ENCODE data around the gene ANKRD44.

ANKRD44 gene

DNA sequence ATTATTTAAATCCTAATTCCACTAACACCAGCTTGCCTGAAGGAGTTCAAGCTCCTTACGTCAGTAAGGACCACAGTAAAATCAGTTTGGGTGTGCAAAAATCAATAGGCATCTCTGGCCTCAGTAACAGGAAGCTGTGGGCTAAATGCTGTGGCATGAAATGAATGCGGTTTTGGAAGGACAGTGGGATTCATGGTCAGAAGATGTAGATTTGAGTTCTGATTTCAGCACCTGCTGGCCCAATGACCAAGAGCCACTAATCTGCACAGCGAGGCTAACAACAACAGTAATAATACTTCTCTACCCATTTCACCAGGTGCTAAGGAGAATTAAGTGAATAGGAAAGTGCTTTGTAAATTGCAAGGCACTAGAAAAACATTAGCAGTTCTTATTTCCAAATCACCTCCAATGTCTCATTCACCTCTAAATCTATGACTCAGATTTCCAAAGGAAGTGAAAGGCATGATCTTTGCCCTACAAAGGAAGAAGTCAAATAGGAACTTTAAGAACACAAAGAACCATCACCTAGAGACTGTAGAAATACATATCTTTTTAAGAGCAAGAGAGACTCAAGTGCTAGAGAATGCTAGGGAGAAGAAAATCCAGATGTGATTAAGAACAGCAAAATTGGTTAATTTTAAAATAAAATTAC lies 172.6 kb downstream of the ANKRD44 start:
- no peak for DNase-seq

DNA sequence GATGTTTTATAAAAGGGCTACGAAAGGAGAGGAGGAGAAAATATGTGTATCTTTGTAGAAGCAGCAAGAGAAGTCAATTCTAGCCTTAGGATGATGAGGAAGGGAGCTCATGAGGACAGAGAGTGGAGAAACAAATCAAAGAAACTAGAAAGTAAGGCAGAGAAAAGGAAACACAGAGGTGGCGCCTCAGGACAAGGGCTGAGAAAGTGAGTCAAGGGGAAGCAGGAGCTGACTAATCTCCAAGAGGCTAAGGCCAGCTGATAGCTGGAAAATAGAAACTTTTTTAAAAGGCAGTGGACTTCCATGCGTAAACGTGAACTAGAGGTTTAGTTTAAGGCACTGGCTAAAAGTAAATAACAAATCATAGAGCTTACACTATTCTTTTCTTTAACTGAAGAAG lies 173.3 kb downstream of the ANKRD44 start:
- DNase-seq: no peak

DNA sequence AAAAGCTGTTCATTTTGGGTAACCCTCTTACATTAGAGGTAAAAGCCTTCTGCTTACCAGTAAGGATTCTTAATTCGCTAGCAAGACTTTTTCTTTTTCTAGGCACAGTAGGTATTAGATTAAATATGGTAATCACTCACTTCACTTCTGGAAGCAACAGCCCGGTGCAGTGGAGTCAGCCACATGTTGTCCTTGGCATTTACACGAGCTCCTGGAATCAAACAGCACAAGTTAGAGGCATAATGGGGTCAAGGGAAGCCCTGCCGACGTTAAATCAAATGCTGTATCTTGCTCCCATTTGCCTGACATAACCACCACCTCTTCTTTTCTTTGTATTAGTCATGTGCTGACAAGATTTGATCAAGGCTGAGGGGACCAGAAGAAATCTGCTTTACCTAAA lies 174.1 kb downstream of the ANKRD44 start:
- DNase-seq: no peak

GRCh38 chr2:197135806-197136205 lies 174.8 kb downstream of the ANKRD44 start:
- DNase-seq: no peak

DNA sequence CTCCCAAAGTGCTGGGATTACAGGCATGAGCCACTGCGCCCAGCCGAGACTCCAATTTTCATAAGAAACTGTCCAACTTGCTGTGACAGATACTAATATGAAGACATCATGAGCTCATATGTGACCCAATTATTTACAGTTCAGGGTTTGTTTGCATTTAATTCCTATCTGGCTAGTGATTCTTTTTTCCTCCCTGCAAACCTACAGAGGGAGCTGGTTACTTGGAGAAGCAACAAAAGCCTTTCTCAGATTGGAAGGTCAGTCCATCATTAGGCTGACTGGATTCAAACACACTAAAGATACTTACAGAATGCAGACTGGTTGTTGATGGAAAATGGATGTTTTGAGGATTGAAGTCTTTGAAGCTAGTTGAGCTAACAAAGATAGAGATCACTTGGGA lies 176.4 kb downstream of the ANKRD44 start:
- DNase-seq: no peak

GRCh38 chr2:197131558-197131855 lies 179.1 kb downstream of the ANKRD44 start:
- DNase-seq: no peak

- DNase-seq: no peak
Observed at GRCh38 chr2:197130318-197130717, 180.3 kb downstream of the ANKRD44 start.

- DNase-seq: no peak
Observed at GRCh38 chr2:197128897-197129296, 181.7 kb downstream of the ANKRD44 start.

DNA sequence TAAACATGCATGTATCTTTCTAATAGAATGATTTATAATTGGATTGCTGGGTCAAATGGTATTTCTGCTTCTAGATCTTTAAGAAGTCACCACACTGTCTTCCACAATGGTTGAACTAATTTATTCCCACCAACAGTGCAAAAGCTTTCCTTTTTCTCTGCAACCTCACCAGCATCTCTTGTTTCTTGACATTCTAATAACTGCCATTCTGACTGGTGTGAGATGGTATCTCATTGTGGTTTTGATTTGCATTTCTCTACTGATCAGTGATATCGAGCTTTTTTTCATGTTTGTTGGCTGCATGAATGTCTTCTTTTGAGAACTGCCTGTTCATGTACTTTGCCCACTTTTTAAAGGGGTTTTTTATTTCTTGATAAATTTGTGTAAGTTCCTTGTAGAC lies 182.5 kb downstream of the ANKRD44 start:
- no peak for DNase-seq

DNA sequence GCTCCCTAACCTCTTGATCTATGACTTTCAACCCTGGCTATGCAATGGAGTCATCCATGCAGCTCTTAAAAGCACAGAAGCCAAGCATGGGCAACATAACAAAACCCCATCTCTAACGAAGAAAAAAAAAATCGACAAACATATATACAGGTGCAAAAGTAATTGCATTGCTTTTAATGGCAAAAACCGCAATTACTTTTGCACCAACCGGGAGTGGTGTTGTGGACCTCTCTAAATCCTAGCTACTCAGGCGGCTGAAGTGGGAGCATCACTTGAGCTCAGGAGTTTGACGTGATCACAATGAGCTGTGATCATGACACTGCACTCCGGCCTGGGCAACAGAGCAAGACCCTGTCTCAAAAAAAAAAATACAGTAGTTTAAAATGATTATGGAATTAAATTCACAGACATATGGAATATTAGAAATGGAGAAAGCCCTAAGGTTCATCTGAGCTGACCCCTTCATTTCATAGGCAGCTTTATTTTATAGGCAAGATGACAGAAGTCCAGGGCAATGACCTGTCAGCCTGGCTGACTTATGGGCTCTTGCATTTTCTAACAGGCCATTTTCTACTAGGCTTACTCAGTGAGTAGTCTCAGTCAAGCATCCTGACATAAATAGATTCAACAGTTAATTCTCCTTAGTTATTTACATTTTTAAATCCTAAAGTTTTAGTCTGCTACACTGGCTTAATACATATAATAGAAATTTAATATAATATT lies 183.8 kb downstream of the ANKRD44 start:
- no peak for DNase-seq

DNA sequence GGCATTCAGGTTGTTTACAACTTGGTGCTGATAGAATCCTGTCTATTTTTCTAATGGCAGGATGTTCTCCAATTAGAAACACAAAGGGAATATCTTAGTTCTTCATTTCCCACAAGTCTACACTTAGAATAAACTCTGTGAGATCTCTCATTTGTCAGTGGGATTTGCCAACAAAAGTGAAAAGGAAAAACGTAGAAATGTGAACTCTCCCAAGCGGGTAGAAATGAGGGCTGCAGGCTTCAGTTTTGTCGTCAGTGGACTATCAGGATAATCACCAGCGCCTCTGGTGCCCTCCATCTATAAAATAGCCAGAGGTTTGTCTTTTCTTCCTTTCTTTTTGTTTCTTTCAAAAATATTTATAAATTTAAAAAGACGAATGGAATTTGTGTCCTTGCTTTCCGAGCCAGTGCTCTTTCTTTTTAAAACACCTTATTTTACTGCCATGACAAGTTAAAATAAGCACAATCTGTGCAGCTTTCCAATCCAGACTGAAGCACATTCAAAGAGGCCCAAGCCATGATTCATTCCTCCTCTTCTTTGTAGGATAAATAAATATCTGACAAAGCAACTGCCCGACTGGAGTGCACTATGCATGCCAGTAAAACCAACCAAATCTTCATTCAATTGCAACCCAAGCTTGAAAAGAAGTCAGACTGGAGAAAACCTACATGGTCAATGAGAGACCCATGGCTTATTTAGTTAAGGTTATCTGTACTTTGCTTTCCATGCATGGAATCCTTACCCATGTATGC lies 185.8 kb downstream of the ANKRD44 start:
- DNase-seq: no peak

DNA sequence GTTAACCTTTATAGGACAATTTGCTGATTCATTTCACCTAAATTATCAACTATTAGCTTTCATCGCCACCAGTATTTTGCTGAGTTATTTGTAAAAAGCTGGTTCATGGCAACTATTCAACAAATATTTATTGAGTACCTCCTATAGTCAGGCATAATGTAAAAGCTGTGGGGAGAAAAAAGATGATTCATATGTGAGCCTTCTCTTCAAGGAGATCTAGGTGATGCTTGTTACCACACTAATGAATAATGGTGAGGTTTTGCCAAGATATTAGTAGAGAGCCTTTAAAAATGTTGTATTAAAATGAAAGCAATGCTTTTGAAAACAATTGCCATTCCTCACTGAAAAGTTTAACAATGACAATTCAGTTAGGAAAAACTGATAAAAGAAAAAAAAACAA lies 187.8 kb downstream of the ANKRD44 start:
- DNase-seq: no peak

GRCh38 chr2:197121756-197122385 lies 188.7 kb downstream of the ANKRD44 start:
- no peak for DNase-seq

DNA sequence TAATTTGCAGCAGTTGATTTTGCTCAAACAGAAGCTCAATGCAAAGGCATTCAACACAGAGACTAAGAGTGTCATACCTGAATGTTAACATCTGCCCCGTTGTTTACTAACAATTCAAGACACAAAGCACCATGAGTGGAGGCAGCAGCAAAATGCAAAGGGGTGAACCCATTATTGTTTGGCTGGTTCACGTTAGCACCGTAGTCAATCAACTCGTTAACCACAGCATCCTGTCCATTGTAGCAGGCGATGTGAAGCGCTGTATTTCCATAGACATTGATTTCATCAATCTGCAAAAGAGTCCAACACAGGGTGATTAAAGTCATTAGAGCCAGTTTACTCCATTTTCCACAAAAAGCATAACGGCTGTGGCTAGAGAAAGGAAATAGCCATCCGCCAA lies 189.3 kb downstream of the ANKRD44 start:
- no peak for DNase-seq

DNA sequence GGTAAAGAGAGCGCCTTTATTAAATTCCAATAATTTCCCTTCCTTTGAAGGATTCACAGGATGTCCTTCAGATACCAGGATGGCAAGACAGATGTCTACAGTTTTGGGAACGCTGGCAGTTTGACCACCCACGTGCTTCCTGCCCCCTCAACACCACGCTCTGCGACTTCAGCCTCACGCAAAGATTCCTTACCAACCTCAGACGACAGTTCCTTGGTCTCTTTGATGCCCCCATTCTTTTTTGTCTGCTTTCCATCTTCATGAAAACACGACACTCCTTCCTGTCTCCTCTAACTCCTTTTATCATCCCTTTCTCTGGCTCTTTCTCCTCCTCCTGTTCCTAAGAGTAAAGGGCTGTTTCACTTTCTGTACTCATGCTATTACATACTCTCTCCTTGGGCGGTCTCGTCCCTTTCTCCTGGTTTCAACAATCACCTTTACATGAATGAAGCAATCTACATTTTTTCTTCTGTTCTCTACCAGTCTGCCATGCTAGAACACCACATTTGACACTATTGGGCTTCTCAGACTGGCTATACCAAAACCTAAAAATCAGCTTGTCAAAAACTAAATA lies 194.2 kb downstream of the ANKRD44 start:
- DNase-seq: no peak

DNA sequence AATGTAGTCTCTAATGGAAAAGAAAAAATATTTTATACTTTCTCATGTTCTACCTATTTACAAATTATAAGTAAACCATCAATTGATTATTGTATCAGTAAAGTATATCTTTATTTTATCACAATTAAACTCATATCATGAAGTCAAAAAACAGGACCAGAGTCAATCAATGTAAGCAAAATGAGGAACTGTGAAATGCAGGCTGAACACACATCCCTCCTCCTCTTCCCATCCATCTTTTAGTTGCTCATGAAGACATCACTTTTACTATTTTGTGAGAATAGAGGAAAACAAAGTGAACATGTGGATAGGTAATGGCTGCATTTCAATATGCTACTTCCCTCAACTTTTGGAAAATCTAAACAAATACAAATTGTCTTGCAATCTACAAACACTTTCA lies 195.3 kb downstream of the ANKRD44 start:
- DNase-seq: no peak

- DNase-seq: peak; percentile 12
Observed at GRCh38 chr2:197113275-197113711, 197.3 kb downstream of the ANKRD44 start.

GRCh38 chr2:197109326-197109725 lies 201.3 kb downstream of the ANKRD44 start:
- no peak for DNase-seq

DNA sequence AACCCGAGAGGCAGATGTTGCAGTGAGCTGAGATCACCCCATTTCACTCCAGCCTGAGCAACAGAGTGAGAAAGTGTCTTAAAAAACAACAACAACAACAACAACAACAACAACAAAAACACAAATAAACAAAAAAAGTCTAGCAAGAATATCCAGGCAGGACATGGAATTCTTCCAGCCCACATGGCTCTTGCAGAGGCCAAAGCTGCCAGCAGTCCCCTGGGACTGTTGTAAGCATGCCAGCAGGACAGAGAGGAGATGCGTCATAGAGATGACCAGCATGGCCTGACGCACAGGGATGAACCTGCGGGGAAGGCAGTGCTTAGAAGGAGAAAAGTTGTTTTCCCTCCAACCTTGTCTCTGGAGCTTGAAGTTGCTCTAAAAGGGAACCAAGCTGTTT lies 201.8 kb downstream of the ANKRD44 start:
- no peak for DNase-seq

GRCh38 chr2:197107291-197108269 lies 203.0 kb downstream of the ANKRD44 start:
- DNase-seq: no peak

DNA sequence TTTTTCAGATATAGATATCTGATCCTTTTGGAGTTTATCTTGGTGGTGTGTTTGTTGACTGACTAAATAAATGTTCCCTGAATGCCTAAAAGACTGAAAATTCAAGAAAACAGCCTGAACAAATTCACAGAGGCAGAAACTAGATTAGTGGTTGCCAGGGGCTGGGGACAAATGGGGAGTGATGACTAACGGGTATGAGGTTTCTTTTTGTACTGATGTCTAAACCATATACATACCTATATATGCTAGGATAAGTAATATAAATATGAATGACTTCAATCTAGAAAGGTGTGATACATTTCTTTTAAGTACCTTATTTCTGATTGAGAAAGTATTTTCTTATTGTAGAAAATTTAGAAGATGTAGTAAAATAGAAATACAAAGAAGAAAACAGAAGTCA lies 207.2 kb downstream of the ANKRD44 start:
- DNase-seq: no peak

- no peak for DNase-seq
Observed at GRCh38 chr2:197102231-197102630, 208.3 kb downstream of the ANKRD44 start.

Measured in DMS79 (cell line).